GM19193 (cell line): ENCODE data around the gene PRDM12.

ENCODE experiments used
- POLR2A ChIP-seq: IDR thresholded peaks from 4 replicates; pipeline ENCODE4 v1.6.1; 2011; ENCODE audit not compliant: insufficient read depth, insufficient read length; ENCODE audit errors: extremely low read depth

The PRDM12 gene

GRCh38 chr9:130658893-130659698 is 5.3 kb upstream of the PRDM12 start:
- TF ChIP-seq POLR2A, result no peak

GRCh38 chr9:130659699-130660248 is 4.6 kb upstream of the PRDM12 start:
- TF ChIP-seq POLR2A, result no peak

- TF ChIP-seq POLR2A, result no peak
Observed at GRCh38 chr9:130660326-130660682, 4.1 kb upstream of the PRDM12 start.

GRCh38 chr9:130660683-130661450 is 3.5 kb upstream of the PRDM12 start:
- TF ChIP-seq POLR2A, result no peak

- TF ChIP-seq POLR2A, result no peak
Observed at GRCh38 chr9:130661451-130662098, 2.8 kb upstream of the PRDM12 start.

GRCh38 chr9:130662099-130662969 is 2.1 kb upstream of the PRDM12 start:
- no peak for TF ChIP-seq POLR2A

GRCh38 chr9:130662970-130663257 is 1.5 kb upstream of the PRDM12 start:
- TF ChIP-seq POLR2A, result no peak

- TF ChIP-seq POLR2A, result no peak
Observed at GRCh38 chr9:130663258-130663976, 977 bp upstream of the PRDM12 start.

GRCh38 chr9:130663977-130664250 is 480 bp upstream of the PRDM12 start:
- no peak for TF ChIP-seq POLR2A

GRCh38 chr9:130665029-130665430 is 636 bp downstream of the PRDM12 start:
- TF ChIP-seq POLR2A, result no peak

GRCh38 chr9:130665431-130666392 is 1.3 kb downstream of the PRDM12 start:
- no peak for TF ChIP-seq POLR2A

GRCh38 chr9:130666393-130667119 is 2.2 kb downstream of the PRDM12 start:
- TF ChIP-seq POLR2A, result no peak

- TF ChIP-seq POLR2A, result no peak
Observed at GRCh38 chr9:130667120-130667435, 2.7 kb downstream of the PRDM12 start.
